Esophagus muscularis mucosa (tissue), 4 donors: ENCODE results near the gene C1orf21. TPM values are rescaled to one million over a fixed set of nuclear protein-coding genes. Genes with fewer than 3 reads are reported as not detected.
A peak's percentile ranks its signal among the peaks of the same experiment; 100 is the strongest.

Experiments used
- DNase-seq: peaks from one replicate; pipeline ENCODE4 v3.0.0-alpha.2; 2017; ENCODE audit errors: extremely low spot score
- H3K27ac ChIP-seq, 4 donors: fragments of 200-600 bp; sonication (generic); replicated peaks in 1 of 4; 1 replicate in 3 of 4; 2 replicates in 1 of 4; pipeline ENCODE4 v1.5.1; 2016 to 2019; ENCODE audit warnings: mild to moderate bottlenecking in 1 of 4
- H3K27me3 ChIP-seq, 4 donors: fragments of 200-600 bp; sonication (generic); one replicate each; pipeline versions ENCODE4 v1.5.1 to v1.6.0; 2016 to 2019
- H3K36me3 ChIP-seq, 4 donors: fragments of 200-600 bp; sonication (generic); one replicate each; pipeline ENCODE4 v1.5.1; 2016 to 2019
- H3K4me1 ChIP-seq, 4 donors: fragments of 200-600 bp; sonication (generic); one replicate each; pipeline ENCODE4 v1.5.1; 2016 to 2019
- H3K4me3 ChIP-seq, 4 donors: fragments of 200-600 bp; sonication (generic); 1 replicate in 2 of 4; 2 replicates in 2 of 4; pipeline ENCODE4 v1.5.1; 2016 to 2019; ENCODE audit warnings: mild to moderate bottlenecking in 4 of 4, moderate library complexity in 1 of 4
- H3K9me3 ChIP-seq, 4 donors: fragments of 200-600 bp; sonication (generic); 1 replicate in 3 of 4; 2 replicates in 1 of 4; pipeline ENCODE4 v1.5.1; 2016 to 2019
- EP300 ChIP-seq: sonication (generic); formaldehyde crosslinking; IDR thresholded peaks from one replicate; pipeline ENCODE4 v1.6.1; 2017; ENCODE audit warnings: antibody characterized with exemption
- POLR2A ChIP-seq: fragments of 450-650 bp; IDR thresholded peaks from one replicate; pipeline ENCODE4 v1.6.1; 2017; ENCODE audit warnings: antibody characterized with exemption, moderate library complexity, mild to moderate bottlenecking, low read depth
- POLR2AphosphoS5 ChIP-seq, 2 donors: sonication (generic); formaldehyde crosslinking; IDR thresholded peaks; one replicate each; pipeline ENCODE4 v1.6.1; 2017; ENCODE audit warnings: antibody characterized with exemption in 2 of 2
- WGBS: methylation state at CpG from one replicate; pipeline ENCODE4 v1.1.5; 2018; 5-methylcytosine and 5-hydroxymethylcytosine counted together
- intact Hi-C: fragments of 100-400 bp; cut with DNase I; formaldehyde crosslinking; loops from one replicate; pipeline ENCODE4 v1.15.1; 2023
- total RNA-seq, 4 donors: library from RNA; depleted of rRNA; stranded (reverse); fragments of >200 nt; gene quantifications; one replicate each; pipeline versions ENCODE4 v1.1.0 to v1.2.1, GENCODE V29; 2016
- TF ChIP-seq, protein P1 (sequence below), 3 experiments: fragments of 200-600 bp in 2 of 3; fragments of 450-650 bp in 1 of 3; sonication (generic) in 2 of 3; IDR thresholded peaks; one replicate each; pipeline ENCODE4 v1.5.1; 2017 to 2019; ENCODE audit warnings: antibody characterized with exemption in 3 of 3, mild to moderate bottlenecking in 2 of 3, moderate library complexity in 1 of 3

C1orf21 gene
- total RNA-seq, 4 donors from 2014 or later: 39.5 to 91.7 (median 58.8) TPM

DNA sequence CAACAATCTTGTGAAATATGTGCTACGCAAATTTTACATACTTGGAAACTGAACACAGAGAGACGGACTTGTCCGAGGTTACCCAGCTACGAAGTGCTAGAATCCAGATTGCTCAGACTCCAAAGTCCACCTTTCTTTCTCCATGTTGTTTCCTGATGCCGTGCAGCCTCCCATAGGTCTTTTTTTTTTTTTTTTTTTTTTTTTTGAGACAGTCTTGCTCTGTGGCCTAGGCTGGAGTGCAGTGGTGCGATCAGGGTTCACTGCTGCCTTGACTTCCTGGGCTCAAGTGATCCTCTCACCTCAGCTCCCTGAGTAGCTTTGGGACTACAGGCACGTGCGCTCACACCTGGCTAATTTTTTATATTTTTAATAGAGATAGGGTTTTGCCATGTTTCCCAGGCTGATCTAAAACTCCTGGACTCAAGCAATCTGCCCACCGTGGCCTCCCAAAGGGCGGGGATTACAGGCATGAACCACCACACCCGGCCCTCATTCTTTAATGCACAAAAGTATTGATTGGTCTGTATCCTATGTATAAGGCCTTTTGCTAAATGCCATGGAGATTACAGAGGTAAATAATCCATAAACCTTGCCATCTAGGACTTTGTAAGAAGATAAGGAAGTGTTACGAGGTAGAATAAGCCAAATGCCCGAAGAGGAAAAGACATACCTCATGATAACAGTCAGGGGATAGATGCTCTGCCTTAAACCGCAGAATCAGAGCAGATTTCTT, 92.8 kb downstream of the C1orf21 start:
- Histone ChIP-seq H3K27me3 (no peaks in the 10 kb centered on the region), H3K4me1 (peaks cover 37 to 43% (median 41%) of the 10 kb centered on the region in 4 donors), H3K27ac (no peak overlapping the region), H3K9me3 (no peaks in the 10 kb centered on the region), H3K4me3 (no peak overlapping the region), H3K36me3 (peaks cover 0 to 16% (median 12%) of the 10 kb centered on the region in 4 donors)
- WGBS: 96% methylated on average over 14 of the region's 14 CpGs
- intact Hi-C loops: loop anchor here (5.0 kb wide), 1 partner anchor 92 kb away; the partner anchor contains the start of gene C1orf21
- TF ChIP-seq POLR2A (no peak), EP300 (no peak)
- TF ChIP-seq, protein P1, sequence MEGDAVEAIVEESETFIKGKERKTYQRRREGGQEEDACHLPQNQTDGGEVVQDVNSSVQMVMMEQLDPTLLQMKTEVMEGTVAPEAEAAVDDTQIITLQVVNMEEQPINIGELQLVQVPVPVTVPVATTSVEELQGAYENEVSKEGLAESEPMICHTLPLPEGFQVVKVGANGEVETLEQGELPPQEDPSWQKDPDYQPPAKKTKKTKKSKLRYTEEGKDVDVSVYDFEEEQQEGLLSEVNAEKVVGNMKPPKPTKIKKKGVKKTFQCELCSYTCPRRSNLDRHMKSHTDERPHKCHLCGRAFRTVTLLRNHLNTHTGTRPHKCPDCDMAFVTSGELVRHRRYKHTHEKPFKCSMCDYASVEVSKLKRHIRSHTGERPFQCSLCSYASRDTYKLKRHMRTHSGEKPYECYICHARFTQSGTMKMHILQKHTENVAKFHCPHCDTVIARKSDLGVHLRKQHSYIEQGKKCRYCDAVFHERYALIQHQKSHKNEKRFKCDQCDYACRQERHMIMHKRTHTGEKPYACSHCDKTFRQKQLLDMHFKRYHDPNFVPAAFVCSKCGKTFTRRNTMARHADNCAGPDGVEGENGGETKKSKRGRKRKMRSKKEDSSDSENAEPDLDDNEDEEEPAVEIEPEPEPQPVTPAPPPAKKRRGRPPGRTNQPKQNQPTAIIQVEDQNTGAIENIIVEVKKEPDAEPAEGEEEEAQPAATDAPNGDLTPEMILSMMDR (IDR thresholded peaks at IDR 0.05): no peak
- DNase-seq: peak; percentile 37

DNA sequence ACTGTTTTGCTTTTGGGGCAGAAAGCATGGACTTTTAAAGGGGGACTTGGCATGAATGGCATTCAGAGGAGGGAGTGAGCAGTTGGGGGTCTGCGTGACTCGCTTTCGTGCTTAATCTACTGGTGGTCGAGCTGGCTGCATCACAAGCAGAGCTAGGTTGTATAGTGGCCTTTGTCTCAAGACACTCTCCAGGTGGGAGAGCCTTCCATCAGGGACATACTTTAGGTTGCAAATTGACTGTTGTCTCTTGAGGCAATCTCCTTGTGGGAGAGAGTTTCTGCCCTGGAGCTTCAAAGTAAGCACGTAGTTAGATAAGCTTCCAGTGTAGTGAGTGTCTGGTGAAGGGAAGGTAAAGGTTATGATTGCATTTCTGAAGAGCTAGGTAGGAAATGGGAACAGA, 93.9 kb downstream of the C1orf21 start:
- H3K27ac ChIP-seq: peak overlapping the region in 3 of 4 donors; percentile 59 to 75 (median 67)
- peaks cover 0 to 16% (median 12%) of the 10 kb centered on the region in 4 donors for H3K36me3 ChIP-seq

DNA sequence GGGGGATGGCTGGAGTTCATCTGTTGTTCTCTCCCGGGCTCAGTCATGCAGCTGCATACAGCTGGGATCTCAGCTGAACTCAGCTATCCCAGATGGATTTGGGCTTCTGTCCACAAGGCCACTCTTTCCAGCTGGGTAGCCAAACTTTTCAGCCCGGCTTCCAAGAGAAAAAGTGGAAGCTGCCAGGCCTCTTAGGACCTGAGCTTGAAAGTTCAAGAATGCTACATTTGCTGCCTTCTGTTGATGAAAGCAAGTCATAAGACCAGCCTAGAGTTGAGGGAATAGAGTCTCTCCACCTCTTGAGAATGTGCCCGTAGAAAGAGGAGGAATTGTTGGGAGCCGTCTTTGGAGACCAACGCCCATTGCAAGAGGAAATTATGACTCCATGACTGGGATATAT, 95.3 kb downstream of the C1orf21 start:
- Histone ChIP-seq H3K27ac (peak overlapping the region; percentile 59 to 75 (median 66)), H3K36me3 (peaks cover 0 to 16% (median 11%) of the 10 kb centered on the region in 4 donors), H3K4me1 (peaks cover 62 to 69% (median 66%) of the 10 kb centered on the region in 4 donors), H3K4me3 (no peak overlapping the region), H3K9me3 (no peaks in the 10 kb centered on the region), H3K27me3 (no peaks in the 10 kb centered on the region)
- no peak for DNase-seq
- TF ChIP-seq POLR2AphosphoS5 (IDR thresholded peaks at IDR 0.05): peak; percentile 62 to 70
- TF ChIP-seq, protein P1 (IDR thresholded peaks at IDR 0.05): no peak
- intact Hi-C loops: loop anchor here (5.0 kb wide), 1 partner anchor 95 kb away; the partner anchor contains the start of gene C1orf21
- 70% methylated on average over 5 of the region's 5 CpGs for WGBS

More for the DNA sequence above, 93.9 kb downstream of the C1orf21 start:
- 93% methylated on average over 5 of the region's 5 CpGs for WGBS
- Histone ChIP-seq H3K4me1 (peaks cover 48 to 55% (median 52%) of the 10 kb centered on the region in 4 donors), H3K9me3 (no peaks in the 10 kb centered on the region), H3K4me3 (no peak overlapping the region), H3K27me3 (no peaks in the 10 kb centered on the region)
- no peak for TF ChIP-seq POLR2A
- no peak for TF ChIP-seq POLR2AphosphoS5 (IDR thresholded peaks at IDR 0.05)
- TF ChIP-seq EP300: no peak
- TF ChIP-seq, protein P1 (IDR thresholded peaks at IDR 0.05): no peak
- peak; percentile 88 for DNase-seq
- intact Hi-C loops: loop anchor here (5.0 kb wide), 1 partner anchor 93 kb away; the partner anchor contains the start of gene C1orf21

DNA sequence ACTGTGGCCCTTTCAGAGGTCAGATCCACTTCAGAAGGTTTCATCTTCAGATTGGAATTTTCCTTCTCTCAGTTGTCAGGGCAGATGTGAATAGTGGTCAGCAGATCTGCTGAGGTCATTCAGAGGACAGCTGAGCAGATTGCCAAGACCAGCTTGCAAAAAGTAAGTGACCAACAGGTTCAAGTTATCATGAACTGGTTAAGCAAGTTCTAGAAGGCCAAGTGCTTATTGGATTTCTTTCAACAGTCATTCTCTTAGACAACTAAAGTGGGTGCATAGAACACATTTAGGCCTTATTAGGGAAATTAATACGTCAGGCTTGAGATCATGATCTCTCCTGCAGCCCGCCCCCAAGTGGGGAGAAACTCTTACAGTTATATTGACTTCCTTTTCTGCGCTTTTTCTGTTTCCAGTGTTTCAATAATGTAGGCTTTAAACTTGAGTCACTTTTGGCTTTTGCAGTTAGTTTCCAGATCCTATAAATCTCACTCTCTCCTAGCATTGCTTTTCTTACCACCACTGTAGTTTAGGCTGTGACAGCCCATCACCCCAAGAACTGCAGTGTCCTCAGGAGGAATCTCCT, 96.4 kb downstream of the C1orf21 start:
- TF ChIP-seq POLR2A (no peak), EP300 (no peak), POLR2AphosphoS5 (IDR thresholded peaks at IDR 0.05) (peak; percentile 40 to 54)
- TF ChIP-seq, protein P1 (IDR thresholded peaks at IDR 0.05): peak in 2 of 3 experiments; percentile 15
- intact Hi-C loops: loop anchor here (5.0 kb wide), 1 partner anchor 96 kb away; the partner anchor contains the start of gene C1orf21
- WGBS: 39% methylated on average over 3 of the region's 3 CpGs
- H3K9me3 ChIP-seq: no peaks in the 10 kb centered on the region
- H3K27ac ChIP-seq: peak overlapping the region; percentile 59 to 75 (median 66)
- H3K36me3 ChIP-seq: peaks cover 0 to 11% (median 5%) of the 10 kb centered on the region in 4 donors
- peaks cover 68 to 79% (median 76%) of the 10 kb centered on the region in 4 donors for H3K4me1 ChIP-seq
- no peaks in the 10 kb centered on the region for H3K27me3 ChIP-seq
- DNase-seq: no peak
- H3K4me3 ChIP-seq: no peak overlapping the region
